Glomerular endothelial cell (primary cell): ENCODE data around the gene SCYL3. TPM values are rescaled to one million over a fixed set of nuclear protein-coding genes. Genes with fewer than 3 reads are reported as not detected.
"Not testable (repeated sequence)": the region's sequence is repeated elsewhere in the genome, so short reads cannot be mapped to it uniquely, and the experiment has no call there.

Experiments
- DNase-seq: peaks from one replicate; pipeline ENCODE4 v3.0.0-alpha.2; 2011; ENCODE audit warnings: low read depth, low spot score; ENCODE audit errors: extremely low read depth
- total RNA-seq: library from RNA; depleted of rRNA; stranded (reverse); fragments of >200 nt; gene quantifications from 2 replicates; pipeline ENCODE4 v1.2.3, GENCODE V29; 2015

Gene SCYL3
- total RNA-seq, 1 donor from 2014 or later: 4.1 TPM

DNA sequence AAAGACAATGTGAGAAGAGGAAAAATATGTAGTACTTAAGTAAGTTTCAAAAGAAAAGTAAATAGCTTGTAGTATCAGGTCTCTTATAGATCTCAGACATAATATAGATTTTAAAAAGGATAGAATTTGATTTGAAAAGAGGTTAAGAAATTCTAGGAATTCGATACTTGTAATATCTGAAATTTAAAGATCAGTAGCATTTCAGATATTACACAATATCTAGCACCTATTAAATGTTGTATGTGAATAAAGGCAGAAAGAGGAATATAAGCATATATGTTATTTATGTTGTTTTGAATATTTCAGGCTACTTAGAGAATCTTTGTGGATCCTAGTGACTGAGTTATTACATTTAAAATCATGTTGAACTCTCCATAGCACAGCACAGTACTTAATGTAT is 64.0 kb downstream of the SCYL3 start:
- DNase-seq: no peak

DNA sequence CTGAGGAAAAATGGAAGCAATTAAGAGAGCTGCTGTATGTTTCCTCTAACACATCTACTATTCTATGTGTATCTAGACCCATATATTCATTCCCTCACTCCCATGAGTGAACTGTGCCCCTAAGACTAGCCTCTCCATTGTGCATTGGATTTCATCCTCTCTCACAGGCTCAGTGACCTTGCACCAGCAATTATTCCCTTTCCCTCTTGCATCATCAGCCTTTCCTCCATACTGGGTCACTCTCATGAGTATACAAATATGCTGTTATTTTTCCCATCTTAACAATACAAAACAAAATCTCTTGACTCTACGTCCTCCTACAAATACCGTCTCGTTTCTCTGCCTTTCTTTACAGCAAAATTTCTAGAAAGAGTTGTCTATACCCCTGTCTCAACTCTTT is 69.5 kb downstream of the SCYL3 start:
- DNase-seq: no peak

DNA sequence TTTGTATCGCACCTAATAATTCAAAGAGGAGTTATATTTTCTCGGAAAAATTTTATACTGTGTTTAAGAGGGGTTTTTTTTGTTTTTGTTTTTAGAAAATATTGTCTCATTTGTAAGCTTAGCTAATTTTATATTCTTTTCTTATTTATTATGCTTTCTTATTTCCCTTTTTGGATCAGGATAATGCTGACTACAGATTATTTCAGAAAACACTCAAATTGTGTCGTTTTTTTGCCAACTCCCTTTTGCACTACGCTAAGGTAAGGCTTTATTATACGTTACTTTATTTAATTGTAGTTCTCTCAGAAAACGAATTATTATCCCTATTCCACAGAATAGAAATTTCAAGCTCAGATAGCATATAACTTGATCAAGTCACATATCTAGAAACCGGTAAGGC is 72.2 kb downstream of the SCYL3 start:
- DNase-seq: no peak

DNA sequence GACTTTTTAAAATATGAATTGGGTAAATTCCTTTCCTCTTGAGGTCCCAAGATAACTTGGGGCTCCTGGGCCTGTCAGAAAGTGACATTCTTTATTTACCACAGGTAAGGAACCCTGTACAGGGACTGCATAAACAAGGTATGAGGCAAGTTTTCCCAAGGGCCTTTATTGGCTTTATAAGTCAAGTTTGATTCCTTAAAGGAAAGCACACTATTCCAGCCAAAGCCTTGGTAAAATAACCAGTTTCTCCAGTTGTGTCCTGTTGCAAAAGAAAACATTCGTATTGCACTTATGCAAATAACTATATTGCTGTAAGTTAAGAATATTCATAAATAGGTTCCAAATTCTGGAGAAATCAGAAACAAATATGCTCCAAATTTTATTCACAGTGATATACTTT is 77.1 kb downstream of the SCYL3 start:
- no peak for DNase-seq

DNA sequence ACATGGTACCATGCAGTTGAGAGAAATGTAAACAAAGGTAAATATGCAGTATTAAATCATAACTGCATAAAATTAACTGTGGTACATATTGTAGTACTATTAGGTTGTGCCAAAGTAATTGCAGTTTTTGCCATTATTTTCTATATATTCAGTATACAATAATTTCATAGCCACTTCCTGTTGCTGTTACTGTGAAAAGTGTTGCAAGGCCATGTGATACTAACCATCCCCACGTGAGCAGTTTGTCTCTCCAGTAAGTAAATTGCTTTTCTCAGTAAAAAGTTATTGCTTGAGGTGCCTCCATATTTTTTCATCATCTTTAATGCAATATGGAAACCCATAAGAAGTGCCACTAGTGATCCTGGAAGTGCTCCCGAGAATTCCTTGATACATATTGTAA is 79.4 kb downstream of the SCYL3 start:
- DNase-seq: no peak

DNA sequence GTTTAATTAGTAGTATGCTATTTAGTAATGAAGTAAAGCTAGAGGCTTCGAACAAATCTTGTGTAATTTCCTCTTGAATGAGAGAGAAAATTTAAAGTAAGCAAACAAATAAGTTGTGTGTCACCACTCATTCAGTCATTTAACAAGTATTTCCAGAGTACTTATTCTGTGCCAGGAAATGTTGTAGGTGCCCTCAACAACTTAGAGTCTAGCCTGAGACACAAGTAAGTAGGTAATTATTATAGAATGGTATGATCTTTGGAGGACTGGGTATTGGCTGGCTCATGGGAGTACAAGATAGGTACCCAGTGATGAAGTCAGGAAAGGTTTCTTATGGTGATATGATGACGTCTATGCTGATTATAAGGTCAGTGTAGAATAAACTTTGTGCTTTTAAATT is 81.6 kb downstream of the SCYL3 start:
- DNase-seq: no peak

DNA sequence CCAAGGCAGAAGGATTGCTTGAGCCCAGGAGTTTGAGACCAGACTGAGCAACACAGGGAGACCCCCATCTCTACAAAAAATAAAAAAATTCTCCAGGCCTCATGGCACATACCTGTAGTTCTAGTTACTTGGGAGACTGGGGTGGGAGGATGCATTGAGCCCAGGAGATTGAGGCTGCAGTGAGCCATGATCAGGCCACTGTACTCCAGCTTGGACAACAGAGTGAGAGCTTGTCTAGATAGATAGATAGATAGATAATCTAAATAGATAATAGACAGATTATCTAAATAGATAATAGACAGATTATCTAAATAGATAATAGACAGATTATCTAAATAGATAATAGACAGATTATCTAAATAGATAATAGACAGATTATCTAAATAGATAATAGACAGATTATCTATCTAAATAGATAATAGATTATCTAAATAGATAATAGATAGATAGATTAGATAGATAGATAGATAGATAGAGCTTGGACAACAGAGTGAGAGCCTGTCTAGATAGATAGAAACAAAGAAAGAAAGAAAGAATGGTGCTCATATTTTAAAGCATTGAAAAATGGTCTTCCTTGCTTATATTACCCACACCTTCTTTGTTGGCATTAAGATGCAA is 82.2 kb downstream of the SCYL3 start:
- DNase-seq: not testable (repeated sequence)

DNA sequence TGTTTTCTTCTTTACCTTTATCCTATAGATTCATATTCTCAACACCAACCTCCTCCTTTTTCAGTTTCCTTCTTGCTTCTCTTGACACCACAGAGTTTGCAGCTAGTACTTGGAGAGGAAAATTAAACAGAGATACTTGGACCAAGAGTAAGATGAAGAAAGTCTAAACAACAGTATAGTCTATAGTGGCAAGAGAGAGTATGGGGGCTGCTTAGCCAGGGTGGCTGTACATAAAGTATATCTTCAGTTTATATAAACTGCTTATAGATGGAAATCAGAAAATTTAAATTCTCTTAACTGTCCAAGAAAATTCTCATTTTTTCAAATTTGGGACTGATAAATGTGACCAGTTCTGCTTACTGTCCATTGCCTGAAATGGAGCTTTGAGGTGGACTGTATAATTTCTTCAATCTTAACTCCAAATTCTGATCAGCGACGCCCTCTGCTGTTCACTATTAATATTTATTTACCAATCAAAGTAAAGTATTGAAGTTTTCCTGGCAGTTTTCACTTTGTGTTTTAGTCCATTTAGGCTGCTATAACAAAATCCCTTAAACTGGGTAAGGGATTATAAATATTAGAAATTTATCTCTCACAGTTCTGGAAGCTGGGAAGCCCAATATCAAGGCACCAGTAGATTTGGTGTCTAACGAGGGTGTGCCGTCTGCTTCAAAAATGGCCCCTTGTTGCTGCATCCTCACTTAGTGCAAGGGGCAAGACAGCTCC is 84.2 kb downstream of the SCYL3 start:
- DNase-seq: peak; percentile 27

DNA sequence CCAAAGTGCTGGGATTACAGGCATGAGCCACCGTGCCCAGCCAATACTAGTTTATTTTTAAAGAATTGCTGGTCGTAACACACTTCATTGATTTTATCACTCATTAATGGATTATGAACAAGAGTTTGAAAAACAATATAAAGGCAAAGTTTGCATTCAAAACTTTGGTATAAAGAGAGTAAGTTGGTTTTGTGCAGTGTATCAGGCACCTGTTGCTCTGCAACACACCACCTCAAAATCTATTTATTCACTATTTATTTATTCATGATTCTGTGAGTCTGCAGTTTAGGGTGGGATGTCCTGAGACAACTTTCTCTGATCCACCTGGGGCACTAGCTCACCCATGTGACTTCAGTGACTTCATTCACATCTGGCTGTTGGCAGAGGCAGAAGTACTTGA is 88.8 kb downstream of the SCYL3 start:
- no peak for DNase-seq

DNA sequence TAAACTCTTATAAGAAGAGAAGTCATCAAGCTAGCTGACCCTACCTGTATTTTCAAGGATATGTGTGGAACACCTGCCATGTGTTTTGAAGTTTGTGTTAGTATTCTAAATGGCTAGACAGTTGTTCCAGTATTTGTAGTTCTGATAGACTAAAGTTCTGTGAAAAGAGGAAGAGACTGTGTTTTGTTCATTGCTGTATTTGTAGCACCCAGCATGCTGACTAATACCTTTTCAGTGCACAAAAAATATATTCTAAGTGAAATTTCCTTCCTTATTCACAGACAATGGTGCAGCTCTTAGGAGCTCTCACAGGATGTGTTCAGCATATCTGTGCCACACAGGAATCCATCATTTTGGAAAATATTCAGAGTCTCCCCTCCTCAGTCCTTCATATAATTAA is 90.8 kb downstream of the SCYL3 start:
- DNase-seq: no peak

Other genes starting within 250 kb of the SCYL3 start
- 0.05 and 0.88 TPM in 2 replicates for gene SELL, start 182.3 kb downstream of the SCYL3 start, total RNA-seq
- 5.7 and 52.6 TPM in 2 replicates for gene SELE, start 159.8 kb downstream of the SCYL3 start, total RNA-seq
- gene METTL18, start 99.0 kb downstream of the SCYL3 start, total RNA-seq: 3.1 and 4.3 TPM in 2 replicates
- 15.0 and 21.1 TPM in 2 replicates for gene KIFAP3, start 180.8 kb upstream of the SCYL3 start, total RNA-seq